Left ventricle myocardium inferior (tissue), 1 donor: ENCODE data around the gene B3GALNT2. TPM values are rescaled to one million over a fixed set of nuclear protein-coding genes. Genes with fewer than 3 reads are reported as not detected.

Source experiments
- DNase-seq: peaks from one replicate; pipeline ENCODE4 v3.0.0-alpha.2; 2020
- H3K27ac ChIP-seq: fragments of 200-600 bp; replicated peaks from 2 replicates; pipeline ENCODE4 v1.8.0; 2021
- H3K27me3 ChIP-seq: fragments of 200-600 bp; 2 replicates; pipeline ENCODE4 v1.8.0; 2021; ENCODE audit warnings: low read depth
- H3K36me3 ChIP-seq: fragments of 200-600 bp; 2 replicates; pipeline ENCODE4 v1.8.0; 2021
- H3K4me1 ChIP-seq: fragments of 200-600 bp; 2 replicates; pipeline ENCODE4 v1.8.0; 2021
- H3K4me3 ChIP-seq: fragments of 200-600 bp; 2 replicates; pipeline ENCODE4 v1.8.0; 2021; ENCODE audit warnings: mild to moderate bottlenecking, moderate library complexity
- H3K9me3 ChIP-seq: fragments of 200-600 bp; replicated peaks from 2 replicates; pipeline ENCODE4 v1.8.0; 2021
- CTCF ChIP-seq: fragments of 200-600 bp; IDR thresholded peaks from 2 replicates; pipeline ENCODE4 v1.8.0; 2021; ENCODE audit warnings: antibody characterized with exemption, mild to moderate bottlenecking, borderline replicate concordance
- intact Hi-C: fragments of 100-400 bp; cut with micrococcal nuclease; formaldehyde crosslinking; loops from one replicate; pipeline ENCODE4 v1.11.0; 2022
- total RNA-seq: library from RNA; stranded (reverse); fragmentation: NEBNext Ultra II Directional; extraction: Animal tissue kit (Norgen Biotek cat#: 25700); gene quantifications from one replicate; pipeline ENCODE4 v1.2.1, GENCODE V29; 2021
- donor health status: DM: no; HTN: yes; CAD: no; lungs with severe emphysema.

The B3GALNT2 gene
- total RNA-seq, 1 donor from 2014 or later: 23.0 TPM

GRCh38 chr1:235442788-235443429 lies 61.3 kb downstream of the B3GALNT2 start:
- intact Hi-C loops: no loop called here
- Histone ChIP-seq H3K36me3 (peaks cover 99% of the 10 kb centered on the region), H3K9me3 (no peaks in the 10 kb centered on the region), H3K27ac (no peak overlapping the region), H3K4me3 (no peak overlapping the region), H3K4me1 (no peaks in the 10 kb centered on the region), H3K27me3 (no peaks in the 10 kb centered on the region)
- TF ChIP-seq CTCF: no peak
- no peak for DNase-seq

- DNase-seq: no peak
- H3K4me3 ChIP-seq: no peak overlapping the region
- H3K36me3 ChIP-seq: peaks cover 99% of the 10 kb centered on the region
- no peaks in the 10 kb centered on the region for H3K9me3 ChIP-seq
- intact Hi-C loops: no loop called here
- no peaks in the 10 kb centered on the region for H3K4me1 ChIP-seq
- H3K27me3 ChIP-seq: no peaks in the 10 kb centered on the region
- TF ChIP-seq CTCF: no peak
- H3K27ac ChIP-seq: no peak overlapping the region
Observed at GRCh38 chr1:235441159-235441685, 63.0 kb downstream of the B3GALNT2 start.

- Histone ChIP-seq H3K27me3 (no peaks in the 10 kb centered on the region), H3K4me1 (no peaks in the 10 kb centered on the region), H3K4me3 (no peak overlapping the region), H3K27ac (no peak overlapping the region), H3K36me3 (peaks cover 69% of the 10 kb centered on the region), H3K9me3 (no peaks in the 10 kb centered on the region)
- intact Hi-C loops: no loop called here
- no peak for DNase-seq
- TF ChIP-seq CTCF: no peak
Observed at GRCh38 chr1:235434001-235434400, 70.3 kb downstream of the B3GALNT2 start.

GRCh38 chr1:235430991-235431390 lies 73.3 kb downstream of the B3GALNT2 start:
- TF ChIP-seq CTCF: no peak
- Histone ChIP-seq H3K4me1 (peaks cover 8% of the 10 kb centered on the region), H3K9me3 (no peaks in the 10 kb centered on the region), H3K27ac (no peak overlapping the region), H3K27me3 (no peaks in the 10 kb centered on the region), H3K36me3 (peaks cover 39% of the 10 kb centered on the region), H3K4me3 (no peak overlapping the region)
- intact Hi-C loops: no loop called here
- no peak for DNase-seq

- peaks cover 24% of the 10 kb centered on the region for H3K36me3 ChIP-seq
- H3K4me1 ChIP-seq: peaks cover 12% of the 10 kb centered on the region
- no peak overlapping the region for H3K4me3 ChIP-seq
- H3K27me3 ChIP-seq: no peaks in the 10 kb centered on the region
- intact Hi-C loops: no loop called here
- TF ChIP-seq CTCF: no peak
- no peak overlapping the region for H3K27ac ChIP-seq
- H3K9me3 ChIP-seq: no peaks in the 10 kb centered on the region
- no peak for DNase-seq
Observed at GRCh38 chr1:235429143-235429542, 75.1 kb downstream of the B3GALNT2 start.
